ENCODE measurements around the gene NOL9.

NOL9 gene

DNA sequence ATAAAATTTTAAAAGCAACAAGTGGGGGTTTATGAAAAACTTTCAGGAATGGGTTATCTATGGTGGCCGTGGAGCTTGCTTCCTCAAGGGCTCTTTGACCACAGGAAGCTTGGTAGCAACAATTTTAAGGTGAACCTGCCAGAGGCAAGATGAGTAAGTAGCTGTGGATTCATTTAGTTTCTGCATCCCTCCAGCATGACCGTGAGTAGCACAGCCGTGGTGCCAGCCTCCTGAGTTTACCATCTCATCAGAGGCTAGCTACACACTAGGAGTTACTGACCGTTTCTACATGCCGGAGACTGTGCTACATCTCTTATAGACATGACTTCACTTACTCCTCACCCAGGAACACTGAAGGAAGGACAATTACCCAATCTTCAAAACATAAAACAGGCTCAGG, 32.8 kb downstream of the NOL9 start:
- DNase-seq (ENCODE audit: low read depth in 2 of 2), result no peak

DNA sequence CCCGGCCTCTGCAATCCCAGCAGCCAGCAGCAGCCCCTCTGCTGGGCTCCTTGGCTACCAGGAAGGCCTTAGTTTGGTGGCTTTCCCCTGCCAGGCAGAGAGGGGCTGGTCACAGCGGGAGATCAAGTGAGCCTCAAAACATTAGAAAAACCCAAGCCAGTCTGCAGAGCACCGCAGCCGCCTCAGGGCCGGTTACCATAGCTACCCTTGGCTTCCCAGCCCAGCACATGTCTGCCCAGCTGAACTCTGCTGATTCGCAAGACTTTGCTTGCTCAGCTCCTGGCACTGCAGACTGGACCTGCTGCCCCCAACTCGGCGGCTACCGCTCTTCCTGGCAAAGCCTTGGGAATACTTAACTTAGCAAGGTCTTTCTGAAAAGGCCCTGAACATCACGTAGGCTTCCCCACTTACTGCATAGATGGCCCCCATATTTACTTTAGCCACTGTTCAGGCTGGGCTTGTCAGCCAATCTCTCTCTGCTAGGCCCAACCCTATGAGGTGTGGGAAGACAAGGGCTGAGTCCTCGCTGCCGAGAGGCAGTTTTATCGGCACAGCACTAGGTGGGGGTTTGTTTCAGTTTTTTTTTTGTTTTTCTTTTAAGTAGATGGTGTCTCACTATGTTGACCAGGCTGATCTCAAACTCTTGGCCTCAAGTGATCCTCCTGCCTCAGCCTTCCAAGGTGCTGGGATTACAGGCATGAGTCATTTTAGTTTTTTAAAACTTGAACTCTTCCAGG, 34.2 kb downstream of the NOL9 start:
- no peak for DNase-seq (ENCODE audit: low read depth in 2 of 2)

DNA sequence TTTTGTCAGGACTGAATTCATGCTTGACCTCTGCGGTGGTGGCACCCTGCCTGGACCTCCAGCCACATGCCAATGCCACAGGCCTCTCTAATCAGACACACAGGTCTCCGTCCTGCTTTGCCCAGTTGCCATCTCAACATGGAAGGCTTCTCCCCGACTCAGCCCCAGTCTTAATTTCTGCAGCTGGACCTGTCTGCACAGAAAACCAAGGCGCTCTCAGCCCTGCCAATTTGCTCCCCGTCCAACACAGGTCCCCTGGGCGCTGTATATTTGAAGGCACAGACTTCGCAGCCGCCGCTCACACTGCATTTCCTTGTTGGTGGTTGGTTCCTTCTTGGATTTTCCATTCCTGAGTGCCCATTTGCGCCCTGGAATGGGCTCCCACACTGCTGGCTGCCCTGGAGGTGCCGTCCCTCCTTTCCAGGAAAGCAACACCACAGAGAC, 34.8 kb downstream of the NOL9 start:
- DNase-seq (ENCODE audit: low read depth in 2 of 2), result no peak

DNA sequence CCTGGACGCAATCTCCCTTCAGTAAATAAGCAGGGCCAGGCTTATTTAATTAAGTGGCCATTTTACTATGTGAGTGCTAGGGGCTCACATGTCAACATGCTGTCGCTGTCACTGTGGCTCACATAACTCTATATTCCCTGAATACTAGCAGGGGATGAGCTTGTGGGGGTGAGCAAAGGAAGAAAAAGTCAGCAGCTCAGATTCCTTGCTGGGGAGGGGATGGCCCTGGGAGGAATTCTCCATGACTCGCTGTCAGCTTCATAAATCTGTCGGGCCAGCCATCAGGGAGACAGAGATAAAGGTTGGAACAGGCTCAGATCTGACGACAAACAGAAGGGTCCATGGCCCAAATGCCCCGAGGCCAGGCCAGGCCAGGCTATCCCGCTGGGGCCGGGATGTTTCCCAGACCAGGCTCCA, 36.9 kb downstream of the NOL9 start:
- no peak for DNase-seq (ENCODE audit: low read depth in 2 of 2)

DNA sequence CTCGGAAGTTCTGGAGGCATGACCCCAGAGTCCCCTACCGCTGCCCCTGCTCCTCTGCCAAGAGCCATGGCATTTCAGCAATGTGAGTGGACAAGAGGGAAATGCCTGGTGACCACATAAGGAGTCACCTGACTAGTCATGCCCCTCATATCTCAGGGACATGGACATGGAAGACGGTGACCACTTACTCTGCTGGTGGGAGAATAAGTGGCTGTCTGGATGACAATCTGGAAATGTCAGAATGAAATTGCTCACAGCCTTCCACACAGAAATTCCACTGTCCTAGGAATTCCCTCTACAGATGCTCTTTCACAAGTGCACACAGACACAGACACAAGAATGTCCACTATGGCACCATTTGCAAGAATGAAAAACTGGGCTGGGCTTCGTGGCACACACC, 38.5 kb downstream of the NOL9 start:
- no peak for DNase-seq (ENCODE audit: low read depth in 2 of 2)

DNA sequence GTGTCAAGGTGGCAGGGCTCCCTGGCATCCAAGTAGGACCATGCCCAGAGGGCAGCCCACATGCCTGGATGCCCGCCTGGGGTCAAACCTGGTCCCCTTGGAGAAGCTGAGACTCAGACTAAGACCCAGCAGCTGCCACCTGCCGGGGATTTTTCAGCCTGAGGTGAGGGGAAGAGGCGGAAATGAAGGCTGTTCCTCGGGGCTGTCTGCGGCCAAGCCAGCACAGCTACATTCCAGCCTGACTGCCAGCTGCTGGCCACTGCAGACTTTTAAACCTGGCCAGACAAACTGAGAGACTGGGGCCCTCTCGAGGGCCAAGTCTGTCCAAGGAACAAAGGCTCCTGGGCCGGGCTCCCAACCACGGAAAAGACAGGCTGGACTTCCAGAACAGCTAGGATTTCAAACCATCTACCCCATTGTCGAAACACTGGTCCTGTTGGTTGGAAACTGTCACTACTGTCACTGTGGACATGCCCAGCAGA, 41.0 kb downstream of the NOL9 start:
- DNase-seq (ENCODE audit: low read depth in 2 of 2), result no peak

DNA sequence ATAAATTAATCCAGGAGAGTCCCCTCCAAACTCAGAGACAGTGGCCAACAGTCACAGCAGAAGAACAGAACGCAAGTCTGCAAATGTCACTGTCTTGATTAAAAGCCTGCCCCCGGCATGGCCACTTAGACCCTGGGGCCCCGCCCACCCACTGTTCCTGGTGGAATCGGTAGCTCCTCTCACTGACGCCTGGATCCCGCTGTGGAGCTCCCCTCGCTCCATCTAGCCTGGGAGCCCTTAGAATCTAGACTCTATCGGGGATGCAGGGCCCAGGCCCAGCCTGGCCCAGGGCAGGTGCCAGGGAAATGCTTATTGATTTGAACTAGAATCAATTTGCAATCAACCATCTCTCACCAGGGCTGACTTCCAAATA, 41.4 kb downstream of the NOL9 start:
- no peak for DNase-seq (ENCODE audit: low read depth in 2 of 2)

DNA sequence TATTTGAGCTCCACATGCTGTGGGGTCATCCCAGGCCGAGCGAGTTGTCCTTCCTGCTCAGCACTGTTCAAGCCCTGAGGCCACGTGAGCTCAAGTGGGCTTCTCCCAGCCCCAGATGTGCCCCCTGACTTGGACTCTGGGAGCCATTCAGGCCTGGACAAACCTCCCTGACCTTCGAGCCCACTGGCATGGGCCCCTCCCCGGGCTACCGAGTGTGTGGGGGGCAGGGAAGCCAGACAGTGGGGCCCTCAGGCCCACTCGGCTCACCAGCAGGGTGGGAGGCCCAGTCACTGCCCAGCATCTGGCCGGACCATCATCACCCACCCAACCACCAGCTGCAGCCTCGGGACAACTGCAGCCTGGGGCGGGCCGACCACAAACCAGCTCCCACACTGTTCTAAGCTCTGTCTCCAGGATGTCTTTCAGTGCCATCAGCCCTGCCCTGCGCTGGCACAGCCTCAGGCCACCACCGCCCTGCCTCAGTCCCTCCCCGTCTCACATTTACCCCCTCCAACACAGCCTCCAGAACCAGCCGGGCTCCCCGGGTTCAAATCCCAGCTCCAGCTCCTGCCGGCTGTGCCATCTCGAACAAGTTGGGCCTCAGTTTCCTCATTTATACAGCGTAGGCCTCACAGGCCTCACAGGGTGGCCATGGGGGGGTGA, 41.9 kb downstream of the NOL9 start:
- no peak for DNase-seq (ENCODE audit: low read depth in 2 of 2)

DNA sequence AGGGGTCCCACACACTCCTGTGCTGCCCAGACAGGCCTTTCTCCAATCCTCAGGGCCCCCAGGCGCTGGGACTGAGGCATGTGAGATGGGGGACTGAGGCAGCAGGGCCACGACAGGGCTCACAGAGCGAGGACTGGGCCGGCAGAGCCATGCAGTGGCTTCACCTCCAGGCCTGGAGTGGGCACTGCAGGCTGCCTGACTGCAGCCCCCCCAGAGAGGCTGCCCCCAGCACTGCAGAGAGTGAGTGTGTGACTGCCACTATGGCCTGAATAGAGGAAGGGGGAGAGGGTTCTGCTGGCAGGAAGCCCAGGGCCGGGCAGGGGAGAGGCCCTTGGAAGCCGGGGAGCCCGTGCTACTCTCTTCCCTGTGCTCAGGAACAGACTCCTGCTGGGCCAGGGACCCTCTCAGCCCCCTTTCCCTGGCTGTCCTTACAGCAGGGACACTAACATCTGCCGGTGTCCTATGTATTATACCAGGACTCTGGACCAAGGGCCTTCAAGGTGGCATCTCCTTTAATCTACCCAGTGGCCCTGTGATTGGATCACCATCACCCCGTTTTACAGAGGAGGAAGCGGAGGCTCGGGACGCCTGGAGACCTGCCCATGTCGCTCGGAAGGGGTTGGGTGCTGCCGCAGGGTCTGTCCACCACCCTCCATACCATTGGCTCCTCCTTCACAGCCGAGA, 42.6 kb downstream of the NOL9 start:
- DNase-seq (ENCODE audit: low read depth in 2 of 2), result no peak

DNA sequence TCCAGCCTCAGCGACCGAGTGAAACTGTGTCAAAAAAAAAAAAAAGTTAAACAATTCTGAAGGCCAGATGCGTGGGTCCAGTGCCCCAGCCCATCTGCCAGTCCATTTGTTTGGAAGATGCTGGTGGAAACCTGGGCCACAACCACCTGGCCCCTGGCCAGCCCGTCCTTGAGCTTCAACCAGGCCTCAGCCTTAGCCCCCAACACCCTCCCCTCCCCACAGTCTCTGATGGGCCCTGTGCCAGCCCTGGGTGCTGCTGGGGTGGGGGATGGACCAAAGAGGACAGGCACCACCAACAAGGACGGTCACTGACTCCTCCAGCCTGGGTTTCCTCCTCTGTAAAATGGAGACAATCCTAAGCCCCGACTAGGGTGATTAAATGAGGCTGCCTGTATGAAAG, 43.3 kb downstream of the NOL9 start:
- DNase-seq (ENCODE audit: low read depth in 2 of 2), result no peak

DNA sequence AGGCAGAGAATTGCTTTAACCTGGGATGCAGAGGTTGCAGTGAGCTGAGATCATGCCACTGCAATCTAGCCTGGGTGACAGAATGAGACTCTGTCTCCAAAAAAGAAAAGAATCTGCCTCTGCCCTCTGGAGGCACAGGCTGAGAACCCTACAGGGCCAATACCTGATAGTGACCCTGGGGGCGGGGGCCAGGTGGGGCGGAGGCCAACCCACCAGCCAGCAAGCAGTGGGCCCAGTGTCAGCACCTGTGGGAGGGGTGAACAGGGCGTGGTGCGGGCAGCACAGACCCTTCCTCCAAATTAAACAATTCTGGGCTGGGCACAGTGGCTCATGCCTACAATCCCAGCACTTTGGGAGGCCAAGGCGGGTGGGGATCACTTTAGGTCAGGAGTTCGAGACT, 43.8 kb downstream of the NOL9 start:
- no peak for DNase-seq (ENCODE audit: low read depth in 2 of 2)

DNA sequence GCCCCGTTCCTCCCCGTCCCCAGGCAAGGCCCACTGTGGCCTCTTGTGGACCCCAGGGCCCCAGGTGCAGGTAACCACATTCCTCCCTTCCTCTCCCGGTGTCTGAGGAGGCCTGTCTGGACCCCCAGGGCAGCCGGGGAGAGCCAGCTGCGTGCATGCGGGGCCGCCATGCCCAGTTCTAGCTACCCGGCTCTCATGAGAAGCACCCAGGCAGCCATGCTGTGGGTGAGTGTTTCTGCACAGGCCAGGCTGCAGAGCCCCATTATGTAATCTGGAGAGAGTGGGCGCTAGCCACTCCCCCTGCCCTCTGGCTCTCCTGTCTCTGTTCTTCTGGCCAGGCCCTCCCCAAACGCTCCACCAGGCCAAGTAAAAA, 44.4 kb downstream of the NOL9 start:
- no peak for DNase-seq (ENCODE audit: low read depth in 2 of 2)

DNA sequence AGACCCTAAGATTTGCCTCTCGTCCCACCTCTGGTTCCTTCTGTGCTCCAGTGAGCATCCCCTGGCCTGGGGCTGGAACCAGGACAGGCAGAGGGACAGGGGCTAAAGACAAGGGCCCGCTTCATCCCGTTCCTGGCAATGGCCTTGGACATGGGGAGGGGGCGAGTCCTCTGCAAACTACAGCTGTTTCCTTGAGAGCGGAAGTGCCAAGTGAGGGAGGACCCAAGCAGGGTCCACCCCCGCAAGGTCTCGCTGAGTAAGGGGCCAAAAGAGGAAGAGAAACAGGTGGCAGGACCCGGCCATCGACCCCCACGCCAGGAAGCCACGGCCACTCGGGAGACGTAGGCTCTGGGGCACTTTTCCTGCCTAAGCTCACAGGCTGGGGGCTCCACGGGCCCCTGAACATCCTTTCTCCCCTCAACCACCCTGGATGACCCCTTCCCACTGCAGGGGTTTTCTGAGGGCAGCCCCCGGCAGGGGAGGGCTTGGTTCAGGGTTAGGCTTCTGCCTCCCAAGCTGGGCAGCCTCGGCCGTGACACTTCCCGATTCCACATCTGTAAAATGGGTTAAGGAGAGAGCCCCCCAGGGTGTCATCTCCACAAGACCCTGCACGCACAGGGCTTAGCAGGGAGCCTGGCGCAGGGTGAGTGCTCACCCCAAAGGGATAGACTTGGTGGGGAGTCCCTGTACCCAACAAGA, 44.9 kb downstream of the NOL9 start:
- DNase-seq (ENCODE audit: low read depth in 2 of 2), result no peak

DNA sequence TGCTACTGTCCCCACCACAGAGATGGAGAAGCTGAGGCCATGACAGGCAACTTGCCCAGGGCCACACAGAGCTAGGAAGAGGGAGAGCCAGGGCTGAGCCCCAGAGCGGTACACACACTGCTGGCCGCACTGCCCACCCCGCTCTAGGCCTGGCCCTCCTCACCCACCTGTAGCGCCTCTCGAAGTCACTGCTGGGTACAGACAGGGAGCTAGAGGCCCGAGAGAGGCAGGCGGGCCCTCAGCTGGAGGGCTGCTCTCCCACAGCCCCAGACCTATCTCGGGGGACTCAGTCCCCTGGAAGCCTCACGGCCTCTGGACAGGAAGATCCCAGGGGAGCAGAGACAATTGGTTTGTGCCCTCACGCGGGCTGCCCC, 45.5 kb downstream of the NOL9 start:
- no peak for DNase-seq (ENCODE audit: low read depth in 2 of 2)

DNA sequence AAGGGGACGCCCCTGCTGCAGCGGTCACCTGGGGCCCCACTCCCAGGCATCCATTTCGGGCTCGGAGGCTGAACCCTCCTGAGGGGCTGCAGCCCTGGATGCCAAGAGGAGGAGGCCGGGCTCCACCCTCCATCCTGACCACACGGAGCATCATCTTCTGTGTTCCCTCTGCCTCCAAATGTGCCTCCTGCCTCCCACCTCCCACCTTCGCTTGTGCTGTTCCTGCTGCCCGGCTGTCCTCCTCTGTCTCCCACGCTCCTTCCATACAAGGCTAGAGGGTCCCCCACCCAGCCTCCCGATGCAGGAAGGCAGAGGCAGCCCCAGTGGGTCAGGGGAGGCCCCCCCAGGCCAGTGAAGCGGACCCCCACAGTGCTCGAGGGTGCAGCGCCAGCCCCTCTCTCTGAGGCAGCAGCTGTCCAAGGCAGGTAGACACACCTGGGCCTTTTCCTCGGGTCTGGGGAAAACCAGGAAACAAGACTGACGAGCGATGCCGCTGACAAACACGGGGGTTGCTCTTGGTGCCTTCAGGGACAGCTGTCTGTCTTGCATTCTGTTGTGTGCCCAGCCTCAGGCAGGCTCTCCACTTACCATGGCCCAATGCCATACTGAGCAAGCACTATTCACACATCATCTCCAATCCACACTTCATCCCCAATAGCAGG, 46.0 kb downstream of the NOL9 start:
- no peak for DNase-seq (ENCODE audit: low read depth in 2 of 2)

DNA sequence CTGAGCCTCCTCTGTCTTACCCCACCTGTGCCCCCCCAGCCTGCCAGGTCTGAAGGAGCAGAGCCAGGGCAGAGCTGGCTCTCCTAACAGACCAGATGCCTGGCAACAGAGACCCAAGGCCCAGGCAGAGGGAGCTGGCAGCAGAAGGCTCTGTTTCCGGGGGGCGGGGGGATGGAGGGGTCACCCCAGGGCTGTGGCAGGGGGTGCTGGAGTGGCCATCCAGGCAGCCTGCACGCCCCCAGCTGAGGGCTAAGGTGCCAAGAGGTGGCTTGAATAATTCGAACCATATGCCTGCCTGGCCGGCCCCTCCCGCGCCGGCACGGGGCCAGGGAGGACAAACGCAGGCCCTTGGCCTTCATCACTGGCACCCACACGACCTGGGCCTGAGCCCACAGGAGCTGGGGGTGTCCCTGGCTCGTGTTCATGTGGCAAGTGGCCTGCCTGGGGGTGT, 46.8 kb downstream of the NOL9 start:
- no peak for DNase-seq (ENCODE audit: low read depth in 2 of 2)

DNA sequence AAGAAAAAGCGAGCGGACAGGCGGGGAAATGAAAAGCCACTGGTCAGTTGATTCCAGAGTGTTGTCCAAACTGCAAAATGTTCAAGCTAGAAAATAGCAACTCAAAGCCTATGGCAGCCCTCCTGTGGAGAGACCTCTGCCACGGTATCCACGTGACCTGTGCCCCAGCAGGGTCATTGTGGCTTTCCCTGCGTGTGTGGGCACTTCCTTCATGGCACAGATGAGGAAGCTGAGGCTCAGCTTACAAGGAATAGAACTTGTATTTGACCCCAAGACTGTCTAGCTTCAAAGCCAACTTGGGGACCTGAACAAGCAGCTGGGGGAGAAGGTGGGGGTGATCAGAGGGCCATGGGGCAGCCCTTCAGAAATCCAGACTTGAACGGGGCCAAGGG, 47.3 kb downstream of the NOL9 start:
- no peak for DNase-seq (ENCODE audit: low read depth in 2 of 2)

DNA sequence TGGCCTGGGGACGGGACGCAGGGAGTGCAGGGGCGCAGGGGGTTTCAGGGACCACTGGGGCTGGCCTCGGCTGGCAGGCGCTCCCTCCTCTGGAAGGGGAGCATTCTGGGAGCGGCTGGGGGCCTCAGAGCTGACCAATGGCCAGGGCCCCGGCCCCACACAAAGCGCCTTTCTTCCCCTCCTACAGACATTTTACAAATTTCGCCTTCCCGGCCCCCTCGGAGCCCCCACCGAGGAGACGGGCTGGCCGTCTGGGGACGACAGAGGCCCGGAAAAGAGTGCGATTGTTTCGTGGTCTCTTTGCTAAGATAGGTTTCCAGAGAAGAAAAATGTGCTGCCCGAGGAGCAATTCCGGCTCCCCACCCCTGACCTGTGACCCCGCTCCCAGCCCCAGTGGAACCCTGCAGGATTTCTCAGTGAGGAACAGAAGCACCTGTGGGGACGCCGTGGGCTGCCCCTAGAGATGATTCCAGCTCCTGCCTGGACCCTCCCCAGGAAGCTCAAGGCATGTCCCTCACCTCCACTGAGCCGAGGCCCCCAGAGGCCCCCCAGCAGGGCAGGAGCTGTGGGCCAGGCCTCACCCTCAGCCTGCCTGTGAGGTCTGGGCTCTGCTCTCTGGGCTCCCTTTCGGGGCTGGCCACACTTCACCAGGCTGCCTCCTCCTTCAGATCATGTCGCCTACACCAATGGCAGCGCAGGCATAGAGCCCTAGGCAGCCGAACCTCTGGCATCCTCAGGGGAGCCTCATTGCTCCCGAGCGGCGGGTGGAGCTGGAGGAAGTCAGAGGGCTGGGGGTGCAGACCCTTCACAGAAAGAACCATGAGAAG, 47.9 kb downstream of the NOL9 start:
- DNase-seq (ENCODE audit: low read depth in 2 of 2), result no peak

DNA sequence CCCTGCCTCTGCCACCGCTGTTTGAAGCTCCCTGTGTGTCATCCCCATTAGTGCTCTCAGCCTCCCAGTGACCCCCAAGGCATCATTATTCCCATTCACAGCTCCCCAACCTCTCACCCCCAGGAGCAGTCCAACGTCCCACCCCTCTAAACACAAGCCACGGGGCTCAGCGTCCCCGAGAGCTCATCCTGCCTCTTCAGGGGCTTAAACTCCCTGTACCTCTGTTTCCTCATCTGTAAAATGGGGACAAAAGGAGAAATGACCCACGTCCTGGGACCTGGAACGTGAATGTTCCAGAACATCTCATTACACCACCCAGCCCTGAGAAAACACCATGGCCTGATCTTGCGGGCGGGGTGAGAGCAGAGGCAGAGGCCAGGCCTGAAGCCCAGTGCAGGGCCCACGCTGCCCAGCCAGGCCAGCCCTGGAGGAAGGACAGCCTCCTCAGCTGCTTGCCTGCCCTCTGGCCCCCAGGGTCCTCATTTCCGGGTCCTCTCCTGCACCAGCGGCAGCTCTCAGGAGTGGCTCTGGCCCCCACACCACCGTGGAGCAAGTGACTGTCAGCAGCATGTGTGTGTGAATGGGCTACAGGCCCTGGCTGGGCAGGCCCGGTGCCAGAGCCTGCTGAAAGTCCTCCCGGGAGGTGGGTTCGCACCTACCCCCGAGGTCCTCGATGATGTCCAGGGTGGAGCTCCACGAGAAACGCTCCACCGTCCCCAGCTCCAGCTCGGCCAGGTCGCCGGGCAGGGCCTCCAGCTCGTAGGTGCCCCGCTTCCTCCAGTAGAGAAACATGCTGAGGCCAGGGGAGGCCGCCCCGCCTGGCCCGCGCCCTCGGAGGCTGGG, 48.7 kb downstream of the NOL9 start:
- DNase-seq (ENCODE audit: low read depth in 2 of 2), result no peak

DNA sequence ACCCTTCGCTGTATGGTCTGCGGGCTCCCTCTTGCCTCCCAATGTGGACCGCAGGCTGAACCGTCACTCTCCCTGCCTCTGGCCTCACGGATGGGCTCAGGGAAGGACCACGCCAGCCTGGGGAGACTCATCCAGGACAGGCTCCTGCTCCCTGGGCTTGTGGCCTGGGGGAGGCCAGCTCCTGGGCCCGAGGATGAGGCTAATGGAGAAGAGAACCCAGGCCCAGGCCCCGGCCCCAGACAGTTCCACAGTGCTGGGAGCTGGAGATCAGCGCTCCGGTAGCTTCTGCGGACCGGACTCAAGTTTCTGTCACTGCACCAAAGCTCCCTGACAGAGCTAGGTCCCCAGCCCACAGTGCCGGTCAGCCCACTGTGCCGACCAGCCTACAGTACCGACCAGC, 49.4 kb downstream of the NOL9 start:
- no peak for DNase-seq (ENCODE audit: low read depth in 2 of 2)

Data from stimulated activated CD4-positive, alpha-beta T cell treated with anti-CD3 and anti-CD28 coated beads, Interleukin-15, amount 100 ng/mL, for 48 hours (primary cell).